ENCODE data around the gene HPCAL4.
A peak's percentile ranks its signal among the peaks of the same experiment; 100 is the strongest.

The HPCAL4 gene

GRCh38 chr1:39687243-39687642, 4.0 kb downstream of the HPCAL4 start:
- no peak for TF ChIP-seq CTCF (IDR thresholded peaks at IDR 0.05)
- no peak overlapping the region for H3K4me3 ChIP-seq
- no peak for DNase-seq (ENCODE audit: low spot score)
- no peak overlapping the region for H3K27ac ChIP-seq

GRCh38 chr1:39685071-39685470, 6.2 kb downstream of the HPCAL4 start:
- DNase-seq (ENCODE audit: low spot score) = no peak
- H3K4me3 ChIP-seq = no peak overlapping the region
- no peak overlapping the region for H3K27ac ChIP-seq
- no peak for TF ChIP-seq CTCF (IDR thresholded peaks at IDR 0.05)

GRCh38 chr1:39684313-39684664, 6.9 kb downstream of the HPCAL4 start:
- no peak for TF ChIP-seq CTCF (IDR thresholded peaks at IDR 0.05)
- H3K27ac ChIP-seq = no peak overlapping the region
- H3K4me3 ChIP-seq = no peak overlapping the region
- no peak for DNase-seq (ENCODE audit: low spot score)

GRCh38 chr1:39683591-39684312, 7.5 kb downstream of the HPCAL4 start:
- peak overlapping the region; percentile 60 for H3K4me3 ChIP-seq
- H3K27ac ChIP-seq = no peak overlapping the region
- TF ChIP-seq CTCF (IDR thresholded peaks at IDR 0.05) = no peak
- no peak for DNase-seq (ENCODE audit: low spot score)

DNA sequence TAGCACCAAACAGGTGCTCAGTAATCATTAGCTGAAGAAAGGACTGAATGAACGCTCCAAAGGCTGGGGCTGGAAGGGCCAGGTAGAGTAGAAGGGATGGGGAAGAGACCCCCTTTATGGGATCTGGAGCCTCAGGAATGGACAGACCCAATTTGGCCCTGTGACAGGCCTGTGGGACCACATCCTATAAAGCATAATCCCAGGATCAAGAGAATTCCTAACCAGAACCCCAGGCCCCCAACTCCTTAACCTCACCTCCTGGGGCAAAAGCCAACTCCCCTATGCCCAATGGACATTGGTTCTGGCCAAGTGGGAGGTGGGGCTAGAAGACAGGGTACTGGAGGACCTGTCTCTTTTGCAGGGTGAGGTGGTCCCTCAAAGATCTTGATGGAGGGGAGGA, 9.2 kb downstream of the HPCAL4 start:
- H3K4me3 ChIP-seq = no peak overlapping the region
- DNase-seq (ENCODE audit: low spot score) = no peak
- TF ChIP-seq CTCF (IDR thresholded peaks at IDR 0.05) = no peak
- H3K27ac ChIP-seq = no peak overlapping the region

DNA sequence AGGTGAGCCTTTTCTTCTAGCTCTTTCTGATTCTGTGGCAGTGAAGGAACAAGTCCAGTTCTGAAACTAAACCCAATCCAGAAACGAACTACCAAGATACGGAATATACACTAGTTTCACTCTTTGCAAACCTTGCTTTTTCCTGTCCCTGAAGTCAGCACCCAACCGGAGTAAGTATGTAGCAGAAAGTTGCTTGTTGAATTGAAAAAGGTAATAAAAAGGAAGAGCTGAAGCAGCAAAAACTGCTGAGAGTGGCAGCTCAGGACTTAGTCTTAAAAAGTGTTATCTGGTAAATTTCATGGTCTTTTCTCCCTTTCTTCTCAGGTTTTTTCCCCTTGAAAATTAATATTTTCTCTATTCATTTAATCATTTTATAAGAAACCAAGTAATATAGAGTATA, 9.9 kb downstream of the HPCAL4 start:
- no peak for TF ChIP-seq CTCF (IDR thresholded peaks at IDR 0.05)
- Histone ChIP-seq H3K27ac (no peak overlapping the region), H3K4me3 (no peak overlapping the region)
- no peak for DNase-seq (ENCODE audit: low spot score)

DNA sequence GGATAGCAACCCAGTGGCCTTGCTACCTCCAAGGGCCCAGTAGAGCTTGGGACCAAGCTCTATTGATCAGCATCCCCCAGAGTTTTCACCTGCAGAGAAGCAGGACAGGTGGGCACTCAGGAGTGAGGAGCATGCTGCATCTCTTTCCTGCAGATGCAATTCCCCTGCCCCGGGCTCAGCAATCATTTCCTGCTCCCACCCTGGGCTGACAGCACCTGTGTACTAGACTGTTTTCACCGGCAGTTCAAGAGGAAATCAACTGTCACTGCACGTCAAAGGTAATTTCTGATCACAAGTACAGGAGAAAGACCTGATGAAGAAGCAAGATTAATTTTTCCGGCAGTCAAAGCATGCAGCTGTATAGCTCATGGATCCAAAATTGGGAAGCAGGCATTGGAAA, 10.5 kb downstream of the HPCAL4 start:
- no peak for TF ChIP-seq CTCF (IDR thresholded peaks at IDR 0.05)
- H3K27ac ChIP-seq = no peak overlapping the region
- DNase-seq (ENCODE audit: low spot score) = no peak
- H3K4me3 ChIP-seq = no peak overlapping the region

Measured in coronary artery (tissue), 2 donors.